HFFc6 (cell line): ENCODE data around the gene RAB31. TPM values are rescaled to one million over a fixed set of nuclear protein-coding genes. Genes with fewer than 3 reads are reported as not detected.
A peak's percentile ranks its signal among the peaks of the same experiment; 100 is the strongest.

Source experiments
- DNase-seq: peaks from one replicate; pipeline ENCODE4 v3.0.0-alpha.2; 2018
- H3K27ac Mint-ChIP-seq: 2 replicates; pipeline ENCODE4 v1.8.0; 2020; ENCODE audit warnings: mild to moderate bottlenecking, mixed read lengths
- H3K27me3 Mint-ChIP-seq: 2 replicates; pipeline ENCODE4 v1.8.0; 2021; ENCODE audit warnings: mild to moderate bottlenecking, moderate library complexity, mixed read lengths; ENCODE audit not compliant: insufficient read depth
- H3K36me3 Mint-ChIP-seq: 2 replicates; pipeline ENCODE4 v1.8.0; 2021; ENCODE audit warnings: low read depth, mixed read lengths
- H3K4me1 Mint-ChIP-seq: 2 replicates; pipeline ENCODE4 v1.8.0; 2020; ENCODE audit warnings: low read depth, mixed read lengths
- H3K4me3 Mint-ChIP-seq: 2 replicates; pipeline ENCODE4 v1.8.0; 2020; ENCODE audit warnings: mild to moderate bottlenecking, moderate library complexity, mixed read lengths
- H3K9me3 Mint-ChIP-seq: 2 replicates; pipeline ENCODE4 v1.8.0; 2020; ENCODE audit warnings: mild to moderate bottlenecking, mixed read lengths
- total RNA-seq, 6 experiments: library from RNA; stranded (reverse); fragmentation: NEBNext Ultra II Directional; extraction: Animal tissue kit (Norgen Biotek cat#: 25700); gene quantifications; 2 replicates in 1 of 6; 3 replicates in 5 of 6; pipeline ENCODE4 v1.2.3, GENCODE V29; 2021
- TF ChIP-seq, protein P1 (sequence below): fragments of 200-600 bp; sonication (generic); IDR thresholded peaks from 2 replicates; pipeline ENCODE4 v1.5.0; 2021; ENCODE audit warnings: antibody characterized with exemption, mild to moderate bottlenecking

The RAB31 gene
- total RNA-seq, 6 experiments from 2014 or later, result 29.4 to 47.5 (median 43.5) TPM

DNA sequence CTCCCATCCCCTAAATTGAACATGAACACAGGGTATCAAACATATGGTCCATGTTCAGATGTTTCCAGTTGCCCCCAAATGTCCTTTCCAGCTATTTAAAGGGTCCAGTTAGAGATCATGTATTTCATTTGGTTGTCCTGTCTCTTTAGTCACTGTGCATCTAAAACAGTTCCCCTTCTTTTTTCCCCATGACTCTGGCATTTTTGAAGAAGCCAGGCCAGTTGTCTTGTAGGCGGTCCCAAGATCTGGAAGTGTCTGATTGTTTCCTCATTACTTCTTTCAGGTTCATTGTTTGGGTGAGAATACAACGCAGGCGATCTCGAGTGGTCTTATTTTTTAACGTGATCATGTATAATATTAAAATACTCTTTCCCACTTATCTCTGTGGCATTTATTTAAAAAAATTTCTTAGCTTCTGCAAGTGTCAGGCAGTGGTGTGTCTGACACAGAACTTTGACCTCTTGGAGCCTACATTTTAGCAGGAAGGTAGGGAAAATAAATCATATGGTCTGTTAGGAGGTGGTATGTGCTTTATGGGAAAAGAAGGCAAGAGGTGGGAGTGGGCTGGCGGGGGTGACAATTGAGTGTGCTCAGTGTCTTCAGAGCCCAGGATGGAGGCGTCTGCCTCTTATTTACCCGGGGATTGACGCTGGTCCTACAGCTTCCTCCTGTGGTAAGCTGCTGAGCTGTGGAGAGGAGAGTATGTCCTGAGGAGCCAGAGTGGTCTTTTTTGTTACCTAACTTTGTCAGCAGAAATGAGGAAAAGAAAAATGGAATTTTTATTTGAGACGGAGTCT, 8.1 kb downstream of the RAB31 start:
- Mint-ChIP-seq H3K36me3 (peaks cover 28% of the 10 kb centered on the region), H3K9me3 (no peaks in the 10 kb centered on the region), H3K27ac (no peak overlapping the region), H3K4me1 (peaks cover 65% of the 10 kb centered on the region), H3K27me3 (no peaks in the 10 kb centered on the region), H3K4me3 (no peak overlapping the region)
- DNase-seq, result no peak
- TF ChIP-seq, protein P1, sequence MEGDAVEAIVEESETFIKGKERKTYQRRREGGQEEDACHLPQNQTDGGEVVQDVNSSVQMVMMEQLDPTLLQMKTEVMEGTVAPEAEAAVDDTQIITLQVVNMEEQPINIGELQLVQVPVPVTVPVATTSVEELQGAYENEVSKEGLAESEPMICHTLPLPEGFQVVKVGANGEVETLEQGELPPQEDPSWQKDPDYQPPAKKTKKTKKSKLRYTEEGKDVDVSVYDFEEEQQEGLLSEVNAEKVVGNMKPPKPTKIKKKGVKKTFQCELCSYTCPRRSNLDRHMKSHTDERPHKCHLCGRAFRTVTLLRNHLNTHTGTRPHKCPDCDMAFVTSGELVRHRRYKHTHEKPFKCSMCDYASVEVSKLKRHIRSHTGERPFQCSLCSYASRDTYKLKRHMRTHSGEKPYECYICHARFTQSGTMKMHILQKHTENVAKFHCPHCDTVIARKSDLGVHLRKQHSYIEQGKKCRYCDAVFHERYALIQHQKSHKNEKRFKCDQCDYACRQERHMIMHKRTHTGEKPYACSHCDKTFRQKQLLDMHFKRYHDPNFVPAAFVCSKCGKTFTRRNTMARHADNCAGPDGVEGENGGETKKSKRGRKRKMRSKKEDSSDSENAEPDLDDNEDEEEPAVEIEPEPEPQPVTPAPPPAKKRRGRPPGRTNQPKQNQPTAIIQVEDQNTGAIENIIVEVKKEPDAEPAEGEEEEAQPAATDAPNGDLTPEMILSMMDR, result no peak

DNA sequence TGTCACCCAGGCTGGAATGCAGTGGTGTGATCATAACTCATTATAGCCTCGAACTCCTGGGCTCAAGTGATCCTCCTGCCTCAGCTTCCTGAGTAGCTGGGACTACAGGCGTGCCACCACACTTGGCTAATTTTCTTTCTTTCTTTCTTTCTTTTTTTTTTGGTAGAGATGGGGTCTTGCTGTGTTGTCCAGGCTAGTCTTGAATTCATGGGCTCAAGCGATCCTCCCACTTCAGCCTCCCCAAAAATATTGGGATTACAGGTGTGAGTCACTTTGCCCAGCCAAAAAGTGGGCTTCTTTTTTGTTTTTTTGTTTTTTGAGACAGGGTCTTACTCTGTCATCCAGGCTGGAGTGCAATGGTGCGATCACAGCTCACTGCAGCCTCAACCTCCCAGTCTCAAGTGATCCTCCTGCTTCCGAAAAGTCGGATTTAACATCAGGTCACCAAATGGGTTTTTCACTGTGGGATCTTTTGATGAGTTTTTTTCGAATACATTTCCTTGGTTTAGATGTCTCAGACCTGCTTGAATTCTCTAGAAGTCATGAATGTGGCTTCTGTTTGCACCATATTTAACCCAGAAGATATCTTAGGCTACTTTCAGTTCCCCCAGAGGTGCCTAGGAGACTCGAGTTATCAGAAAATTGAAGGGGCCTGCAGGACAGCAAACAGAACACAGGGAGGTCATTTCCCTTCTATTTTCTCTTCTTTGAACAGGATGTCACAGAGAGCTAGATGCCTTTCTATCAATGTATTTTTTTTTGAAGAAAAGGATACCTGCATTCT, 8.9 kb downstream of the RAB31 start:
- no peak for DNase-seq
- Mint-ChIP-seq H3K9me3 (no peaks in the 10 kb centered on the region), H3K27ac (no peak overlapping the region), H3K27me3 (no peaks in the 10 kb centered on the region), H3K36me3 (peaks cover 27% of the 10 kb centered on the region), H3K4me1 (peaks cover 64% of the 10 kb centered on the region), H3K4me3 (no peak overlapping the region)
- TF ChIP-seq, protein P1, result no peak

DNA sequence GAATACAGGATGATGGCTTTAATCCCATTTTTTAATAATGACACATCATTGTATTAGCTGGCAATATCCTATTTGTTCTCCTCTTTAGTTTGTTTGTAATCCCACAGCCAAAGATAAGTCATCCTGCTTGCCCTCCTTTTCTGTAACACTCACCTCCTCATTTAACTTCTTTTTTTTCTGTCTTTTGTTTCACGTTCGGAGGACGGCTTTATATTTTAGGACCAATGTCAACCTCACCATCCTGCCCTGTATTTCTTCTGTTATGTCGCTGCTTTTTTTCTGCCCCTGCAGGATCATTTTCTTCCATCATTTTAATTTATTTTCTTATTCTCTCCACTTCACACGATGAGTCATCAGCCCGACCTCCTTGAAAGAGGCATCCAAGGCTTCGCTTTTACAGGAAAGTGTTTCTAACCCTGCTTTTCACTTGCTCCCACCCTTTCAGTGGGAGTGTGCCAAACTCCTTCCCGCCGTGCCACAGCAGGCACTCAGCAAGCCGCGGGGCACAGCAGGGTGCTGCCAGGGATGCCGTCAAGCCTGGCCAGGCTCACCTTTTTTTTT, 11.4 kb downstream of the RAB31 start:
- H3K36me3 Mint-ChIP-seq, result peaks cover 27% of the 10 kb centered on the region
- peak; percentile 89 for DNase-seq
- H3K9me3 Mint-ChIP-seq, result no peaks in the 10 kb centered on the region
- peak overlapping the region; percentile 81 for H3K4me3 Mint-ChIP-seq
- no peaks in the 10 kb centered on the region for H3K27me3 Mint-ChIP-seq
- peaks cover 61% of the 10 kb centered on the region for H3K4me1 Mint-ChIP-seq
- TF ChIP-seq, protein P1, result no peak
- peak overlapping the region; percentile 83 for H3K27ac Mint-ChIP-seq

DNA sequence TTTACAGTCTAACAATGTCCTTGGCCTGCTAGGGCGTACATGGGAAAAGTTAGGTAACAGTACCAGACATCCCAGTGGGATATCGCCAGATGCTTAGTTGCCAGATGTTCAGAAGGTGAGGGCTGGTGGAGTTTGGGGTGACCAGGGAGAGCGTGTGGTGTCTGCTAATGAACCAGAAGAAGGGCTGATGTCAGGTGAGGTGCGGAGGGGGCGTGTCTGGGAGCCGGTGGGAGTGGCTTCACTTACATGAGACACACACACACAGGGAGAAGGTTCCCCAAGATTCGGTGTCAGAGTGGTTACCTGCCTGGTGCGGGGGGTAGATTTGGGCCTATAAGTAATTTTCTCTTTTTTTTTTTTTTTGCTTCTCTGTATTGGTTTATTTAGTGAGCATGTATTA, 12.2 kb downstream of the RAB31 start:
- Mint-ChIP-seq H3K27me3 (no peaks in the 10 kb centered on the region), H3K9me3 (no peaks in the 10 kb centered on the region), H3K36me3 (peaks cover 21% of the 10 kb centered on the region), H3K27ac (peak overlapping the region; percentile 83), H3K4me1 (peaks cover 56% of the 10 kb centered on the region), H3K4me3 (peak overlapping the region; percentile 81; the same call in 1 of the 2 replicates)
- TF ChIP-seq, protein P1, result no peak
- DNase-seq, result no peak

DNA sequence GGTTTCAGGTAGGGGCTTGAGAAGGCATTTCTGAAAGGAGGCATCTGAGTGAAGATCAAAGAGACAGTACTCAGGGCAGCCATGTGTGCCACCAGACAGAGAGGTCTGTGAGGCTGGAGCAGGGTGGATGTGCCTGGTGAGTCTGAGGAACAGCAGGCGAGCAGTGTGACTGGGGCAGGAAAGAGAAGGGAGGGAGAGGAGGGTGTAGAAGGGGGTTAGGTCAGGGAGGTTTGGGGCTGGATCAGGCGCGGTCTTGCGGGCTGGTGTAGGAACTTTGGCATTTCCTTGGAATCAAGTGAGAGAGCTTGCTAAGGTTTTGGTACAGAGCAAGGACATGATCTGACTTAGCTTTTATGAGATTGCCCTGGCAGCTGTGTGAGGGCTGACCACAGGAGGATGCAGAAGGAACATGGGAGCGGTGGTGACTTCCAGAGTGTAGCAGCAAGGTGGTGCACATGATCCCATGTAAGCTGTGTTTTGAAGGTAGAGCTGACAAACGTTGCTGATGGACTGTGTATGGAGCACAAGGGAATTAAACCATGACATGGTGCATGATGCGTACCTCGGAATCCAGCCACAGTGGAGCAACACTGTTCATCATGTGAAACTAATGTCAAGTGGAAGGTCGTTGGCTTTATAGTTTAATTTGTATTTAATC, 13.9 kb downstream of the RAB31 start:
- H3K27ac Mint-ChIP-seq, result no peak overlapping the region; the same call in 1 of the 2 replicates
- no peak for DNase-seq
- TF ChIP-seq, protein P1, result no peak
- H3K27me3 Mint-ChIP-seq, result no peaks in the 10 kb centered on the region
- H3K4me1 Mint-ChIP-seq, result peaks cover 45% of the 10 kb centered on the region
- H3K9me3 Mint-ChIP-seq, result no peaks in the 10 kb centered on the region
- peaks cover 26% of the 10 kb centered on the region for H3K36me3 Mint-ChIP-seq
- H3K4me3 Mint-ChIP-seq, result no peak overlapping the region
